NCI-H2196 treated with DMSO at 0.1 percent for 48 hours (cell line): Measurements from ENCODE around the gene SMARCA2.

Source experiments
- DNase-seq: peaks from one replicate; lab custom pipeline; 2025; ENCODE audit not compliant: unreplicated experiment; lab: John Stamatoyannopoulos, UW

The SMARCA2 gene

DNA sequence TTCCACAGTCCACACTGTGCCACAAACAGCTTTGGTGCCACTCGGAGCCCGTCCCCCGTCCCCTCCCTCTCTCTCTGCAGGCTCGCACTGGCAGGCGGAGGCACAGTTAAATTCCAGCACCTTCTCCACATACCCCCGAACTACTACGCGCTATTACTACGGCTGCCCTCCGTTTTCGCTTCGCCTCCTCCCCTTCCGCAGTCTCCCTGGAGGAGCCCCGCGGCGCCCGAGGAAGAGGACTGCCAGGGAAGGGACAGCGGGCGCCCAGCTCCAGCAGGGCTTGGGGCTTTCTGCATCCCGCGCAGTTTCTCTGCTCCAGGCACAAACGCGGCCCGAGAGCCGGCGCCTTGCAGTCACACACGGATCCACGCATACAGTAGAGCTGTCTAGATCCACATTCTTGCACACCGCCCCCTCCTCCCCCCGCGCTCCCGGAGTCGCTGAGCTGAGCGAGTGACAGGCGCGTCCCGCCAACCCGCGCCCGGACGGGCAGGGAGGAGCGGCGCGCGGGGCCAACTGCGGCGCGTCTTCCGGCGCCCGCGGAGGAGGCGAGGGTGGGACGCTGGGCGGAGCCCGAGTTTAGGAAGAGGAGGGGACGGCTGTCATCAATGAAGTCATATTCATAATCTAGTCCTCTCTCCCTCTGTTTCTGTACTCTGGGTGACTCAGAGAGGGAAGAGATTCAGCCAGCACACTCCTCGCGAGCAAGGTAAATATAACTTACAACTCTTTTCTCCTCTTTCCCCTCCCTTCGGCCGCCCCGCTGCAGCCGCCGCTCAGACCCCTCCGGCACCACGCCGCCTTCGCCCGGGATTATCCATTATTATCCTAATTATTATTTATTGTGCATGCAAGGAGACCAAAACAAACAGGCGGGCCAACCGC lies at the start of gene SMARCA2:
Gene SMARCA2, plus strand, starts transcription at position 652 of the 885 bp plus-strand sequence. CDS start 13,676 bp downstream, outside the sequence.
- DNase-seq = peak; percentile 99

DNA sequence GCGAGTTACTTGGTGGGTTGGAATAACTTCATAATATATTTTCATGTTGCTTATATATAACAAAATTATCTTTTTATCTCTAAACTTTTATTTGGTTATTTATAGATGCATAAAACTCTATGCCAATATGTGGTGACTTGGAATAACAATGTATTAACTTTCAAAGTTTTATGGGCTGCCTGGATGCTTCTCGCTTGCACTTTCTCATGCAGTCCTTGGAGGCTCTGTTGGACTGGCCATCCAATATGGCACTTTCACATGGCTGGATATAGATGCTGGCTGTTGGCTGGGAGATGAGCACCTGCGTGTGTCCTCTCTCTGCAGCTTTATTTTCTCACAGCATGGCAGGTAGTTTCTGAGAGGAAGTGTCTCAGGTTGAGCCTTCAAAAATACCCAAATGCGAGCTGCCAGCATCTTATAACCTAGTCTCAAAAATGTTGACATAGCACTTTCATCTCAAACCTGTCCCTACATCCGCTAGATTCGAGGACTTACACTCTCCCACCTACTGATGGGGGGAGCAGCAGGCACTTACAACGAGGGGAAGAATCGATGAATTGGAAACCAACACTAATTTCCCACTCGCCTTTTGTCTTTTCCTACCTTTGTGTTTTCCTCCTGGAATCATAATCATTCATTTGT lies 48.3 kb upstream of the SMARCA2 start:
- no peak for DNase-seq

DNA sequence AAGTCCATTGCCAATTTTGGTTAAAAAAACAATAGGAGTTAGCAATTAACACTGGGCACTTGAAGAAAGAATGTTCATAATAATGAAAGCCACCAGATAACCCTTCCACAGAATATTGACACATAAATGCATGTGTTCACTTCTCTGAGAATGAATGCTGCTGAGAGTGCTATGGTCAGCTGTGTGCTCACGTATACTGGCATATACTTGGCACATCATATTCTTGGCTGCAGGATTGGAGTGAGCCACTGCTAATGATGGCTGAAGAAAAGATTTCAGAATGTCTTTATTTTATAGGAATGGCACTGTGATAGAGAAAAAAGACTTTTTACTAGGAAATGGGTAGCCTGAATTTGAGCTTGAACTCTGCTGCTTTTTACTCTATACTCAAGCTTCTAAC lies 46.0 kb upstream of the SMARCA2 start:
- no peak for DNase-seq

DNA sequence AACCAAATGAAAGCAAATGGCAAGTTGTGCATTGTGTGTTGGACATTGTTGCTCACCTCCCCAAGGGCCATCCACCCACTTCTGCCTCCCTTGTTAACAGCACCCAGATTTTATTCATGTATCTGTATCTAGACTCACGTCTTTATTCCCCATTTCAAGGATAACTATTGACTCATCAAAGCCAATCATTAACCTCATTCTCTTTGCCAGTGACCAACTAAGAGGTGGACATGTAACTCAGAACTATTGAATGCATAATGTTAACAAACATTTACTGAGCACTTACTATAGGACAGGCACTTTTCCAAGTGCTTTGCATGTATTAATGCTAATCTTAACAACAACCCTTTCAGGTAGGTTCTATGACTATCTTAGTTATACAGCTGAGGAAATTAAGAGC lies 45.2 kb upstream of the SMARCA2 start:
- no peak for DNase-seq

DNA sequence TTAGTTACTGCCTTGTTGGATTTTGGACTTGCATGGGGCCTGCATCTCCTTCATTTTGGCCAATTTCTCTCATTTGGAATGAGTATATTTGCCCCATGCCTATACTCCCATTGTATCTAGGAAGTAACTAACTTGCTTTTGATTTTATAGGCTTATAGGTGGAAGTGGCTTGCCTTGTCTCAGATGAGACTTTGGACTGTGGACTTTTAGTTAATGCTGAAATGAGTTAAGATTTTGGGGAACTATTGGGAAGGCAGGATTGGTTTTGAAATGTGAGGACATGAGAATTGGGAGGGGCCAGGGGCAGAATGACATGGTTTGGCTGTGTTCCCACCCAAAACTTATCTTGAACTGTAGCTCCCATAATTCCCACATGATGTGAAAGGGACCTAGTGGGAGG lies 42.5 kb upstream of the SMARCA2 start:
- no peak for DNase-seq

DNA sequence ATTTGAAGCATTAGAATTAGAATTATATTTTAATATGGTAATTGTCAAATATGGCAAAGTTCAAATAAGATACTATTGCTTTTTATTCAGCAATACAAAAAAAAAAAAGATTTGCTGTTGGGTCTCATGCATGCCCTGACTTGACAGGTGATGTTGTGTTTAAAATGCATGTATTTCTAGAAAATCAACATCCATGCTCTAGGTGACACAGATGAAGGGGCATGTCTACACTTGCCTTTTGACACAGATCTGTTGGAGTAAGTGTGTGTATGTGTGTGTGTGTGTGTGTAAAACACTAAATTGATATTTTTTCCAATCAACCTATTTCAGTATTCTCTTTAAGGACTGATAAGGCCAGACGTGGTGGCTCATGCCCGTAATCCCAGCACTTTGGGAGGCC lies 38.1 kb upstream of the SMARCA2 start:
- no peak for DNase-seq

DNA sequence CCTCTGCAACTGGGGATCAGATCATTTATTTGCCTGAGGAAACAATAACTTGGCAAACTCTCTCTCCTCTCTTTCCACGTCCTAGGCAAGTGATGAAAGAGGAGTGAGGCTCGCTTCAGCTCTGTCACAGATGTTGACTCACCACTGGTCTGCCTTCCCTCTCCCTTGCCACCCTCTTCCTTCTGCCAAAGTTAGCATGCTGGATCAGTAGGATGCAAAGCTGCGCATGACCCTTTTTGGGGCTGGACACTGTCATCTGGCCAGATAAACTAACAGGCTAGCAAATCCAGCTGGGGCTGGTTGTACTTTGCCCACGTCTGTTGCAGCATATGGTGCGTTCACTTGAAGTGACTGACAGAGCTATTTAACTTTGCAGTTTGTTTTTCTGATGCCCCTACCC lies 36.2 kb upstream of the SMARCA2 start:
- no peak for DNase-seq

DNA sequence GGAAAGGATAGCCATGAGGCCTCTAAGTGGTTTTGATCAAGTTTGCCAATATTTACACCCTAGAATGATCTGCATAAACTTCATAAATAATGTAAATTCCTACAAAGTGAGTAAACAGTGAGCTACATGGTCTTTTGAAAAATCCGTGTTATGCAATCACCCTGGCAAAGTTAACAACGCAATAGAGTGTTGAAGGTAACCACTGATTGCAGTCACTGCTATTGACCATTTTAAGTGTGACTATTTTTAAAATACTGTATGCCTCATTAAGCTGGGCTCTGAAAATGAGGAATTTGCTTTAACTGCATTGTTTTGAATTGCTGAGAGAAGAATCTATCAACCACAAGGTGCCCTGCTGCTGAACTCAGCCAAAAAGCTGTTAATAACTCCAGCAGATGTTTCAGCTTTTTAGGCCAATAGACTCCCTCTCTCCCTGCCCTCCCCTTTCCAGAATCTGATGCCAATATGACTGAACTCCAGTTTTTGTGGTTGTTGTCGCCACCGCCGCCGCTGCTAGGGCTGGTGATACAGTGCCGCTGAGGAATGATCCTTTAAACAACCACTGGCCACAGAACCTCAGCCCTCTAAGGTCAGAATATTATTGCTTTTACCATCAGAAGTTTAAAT lies 35.3 kb upstream of the SMARCA2 start:
- DNase-seq = no peak

DNA sequence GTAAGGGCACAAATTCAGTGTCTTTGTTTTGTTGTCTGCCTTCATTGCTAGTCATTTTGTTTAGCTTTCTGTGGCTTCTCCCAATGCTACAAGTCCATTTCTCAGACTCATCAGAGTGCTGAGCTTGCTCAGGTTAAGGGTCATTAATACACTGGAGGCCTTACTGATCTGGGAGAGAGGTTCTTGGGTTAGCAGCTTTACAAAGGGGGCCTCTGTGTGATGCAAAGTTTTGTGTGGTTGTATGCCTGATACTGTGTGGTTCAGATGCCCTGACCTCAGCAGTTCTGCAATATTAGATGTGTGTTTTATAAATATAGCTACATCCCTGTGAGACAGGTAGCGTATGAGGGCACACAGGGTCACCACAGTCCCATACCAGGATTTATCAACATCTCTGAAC lies 34.8 kb upstream of the SMARCA2 start:
- no peak for DNase-seq

DNA sequence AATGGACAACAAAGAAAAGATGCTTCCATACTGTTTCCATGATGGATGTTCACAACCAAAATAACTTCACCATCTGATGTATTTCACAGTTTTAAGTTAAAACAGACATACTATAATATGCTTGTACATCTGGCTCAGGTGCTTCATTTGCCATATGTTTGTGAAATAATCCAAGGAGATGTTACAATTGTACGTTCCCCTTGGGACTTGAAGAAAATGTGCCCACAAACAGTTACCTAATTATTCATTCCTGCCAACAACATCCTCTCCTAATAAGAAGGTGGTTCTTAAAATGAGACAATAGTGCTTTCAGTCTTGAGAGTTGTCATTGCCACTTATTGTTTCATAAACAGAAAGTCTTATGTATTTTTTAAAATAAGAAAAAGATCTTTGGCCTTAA lies 33.1 kb upstream of the SMARCA2 start:
- DNase-seq = no peak

DNA sequence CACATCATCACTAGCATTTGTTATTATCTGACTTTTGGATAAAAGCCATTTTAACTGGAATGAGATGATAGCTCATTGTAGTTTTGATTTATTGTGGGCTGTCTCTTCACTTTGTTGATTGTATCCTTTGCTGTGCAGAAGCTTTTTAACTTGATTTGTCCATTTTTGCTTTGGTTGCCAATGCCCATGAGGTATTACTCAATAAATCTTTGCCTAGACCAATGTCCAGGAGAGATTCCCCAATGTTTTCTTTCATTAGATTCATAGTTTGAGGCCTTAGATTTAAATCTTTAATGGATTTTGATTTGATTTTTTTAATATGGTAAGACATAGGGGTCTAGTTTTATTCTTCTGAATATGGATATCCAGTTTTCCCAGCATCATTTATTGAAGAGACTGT lies 28.8 kb upstream of the SMARCA2 start:
- DNase-seq = no peak

DNA sequence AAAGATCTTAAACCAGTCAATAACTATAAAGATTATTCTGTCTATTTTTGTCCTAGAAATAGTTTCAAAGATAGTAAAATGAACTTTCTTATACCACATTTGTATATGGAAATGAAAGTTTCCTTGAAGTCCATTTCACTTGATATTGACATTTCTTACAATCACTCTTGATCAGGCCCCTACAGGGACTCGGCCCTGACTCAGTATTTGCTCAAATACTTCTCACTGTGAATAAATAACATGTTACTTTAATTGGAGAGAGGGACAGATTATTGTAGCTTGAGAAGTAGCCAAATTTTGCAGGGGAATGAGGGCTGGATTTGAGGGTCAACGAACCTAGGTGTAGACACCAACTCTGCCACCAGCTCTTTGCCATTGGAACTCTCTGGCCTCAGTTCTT lies 25.6 kb upstream of the SMARCA2 start:
- DNase-seq = no peak

DNA sequence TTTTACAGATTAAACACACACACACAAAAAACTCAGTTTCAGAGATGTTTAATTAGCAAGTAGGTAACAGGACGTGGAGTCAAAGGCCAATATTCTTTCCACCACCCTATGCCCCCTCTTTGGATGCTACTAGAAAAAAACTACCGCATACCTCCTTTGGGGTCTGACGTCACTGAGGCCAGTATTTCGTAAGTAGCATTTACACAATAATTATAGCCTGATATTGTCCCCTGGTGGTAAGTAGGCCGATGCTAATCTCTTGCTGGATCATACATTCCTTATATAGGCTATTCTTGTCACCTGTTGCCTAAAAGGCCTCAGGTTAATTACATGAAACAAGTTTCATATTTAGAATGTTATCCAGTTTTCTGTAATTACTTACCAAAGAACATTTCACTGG lies 21.0 kb upstream of the SMARCA2 start:
- no peak for DNase-seq

DNA sequence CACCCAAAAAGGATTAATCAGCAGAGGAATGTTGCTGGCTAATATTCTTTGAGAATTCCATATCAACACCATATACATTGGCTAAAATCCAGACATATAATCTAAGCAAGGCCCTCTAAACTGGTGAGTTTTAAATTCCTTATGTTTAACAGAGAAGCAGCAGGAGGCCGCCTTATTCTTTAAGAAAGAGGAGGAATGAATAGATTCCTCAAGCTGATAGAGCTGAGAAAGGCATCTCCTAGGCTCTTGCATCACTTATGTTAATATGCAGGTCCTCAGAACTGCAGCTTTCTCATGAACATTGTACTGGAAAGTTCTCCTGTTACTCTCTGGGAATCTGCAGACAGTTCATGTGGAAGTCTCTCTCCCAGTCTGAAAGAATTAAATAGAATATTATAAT lies 20.1 kb upstream of the SMARCA2 start:
- DNase-seq = no peak

DNA sequence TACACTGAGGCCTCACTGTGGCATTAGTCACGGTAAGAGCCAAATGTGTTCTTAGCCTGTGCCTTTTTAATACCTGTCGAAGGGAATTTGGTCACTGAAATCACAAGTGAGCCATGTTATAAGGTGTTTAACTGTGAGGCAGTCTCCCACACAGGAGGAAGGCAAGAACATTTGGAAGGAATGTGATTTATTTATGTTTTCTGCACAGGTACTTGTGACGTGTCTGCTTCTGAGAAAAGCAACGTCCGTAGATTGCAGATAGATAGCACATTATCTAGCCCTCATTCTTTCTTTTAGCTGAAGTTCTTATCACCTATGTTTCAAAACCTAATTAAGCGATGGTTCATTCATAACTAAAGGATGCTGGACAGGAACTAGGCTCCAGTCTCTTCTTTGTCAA lies 19.0 kb upstream of the SMARCA2 start:
- no peak for DNase-seq

DNA sequence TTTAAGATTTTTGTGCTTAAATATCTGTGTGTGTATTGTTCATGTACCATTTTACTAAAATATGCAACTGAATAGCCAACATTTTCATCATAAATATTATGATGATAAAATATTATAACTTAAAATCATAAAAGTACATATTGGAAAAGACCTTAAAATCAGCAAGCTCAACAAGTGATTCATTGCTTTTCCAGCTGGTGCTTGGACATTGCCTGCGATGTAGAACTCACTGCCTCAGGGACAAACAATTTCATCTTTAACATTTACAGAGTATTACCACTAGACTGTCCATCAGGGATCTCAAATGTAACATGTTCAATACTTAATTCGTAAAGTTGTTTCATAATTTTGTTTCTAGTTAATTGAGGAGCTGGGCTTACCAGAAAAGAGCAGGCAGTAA lies 17.5 kb upstream of the SMARCA2 start:
- DNase-seq = no peak

DNA sequence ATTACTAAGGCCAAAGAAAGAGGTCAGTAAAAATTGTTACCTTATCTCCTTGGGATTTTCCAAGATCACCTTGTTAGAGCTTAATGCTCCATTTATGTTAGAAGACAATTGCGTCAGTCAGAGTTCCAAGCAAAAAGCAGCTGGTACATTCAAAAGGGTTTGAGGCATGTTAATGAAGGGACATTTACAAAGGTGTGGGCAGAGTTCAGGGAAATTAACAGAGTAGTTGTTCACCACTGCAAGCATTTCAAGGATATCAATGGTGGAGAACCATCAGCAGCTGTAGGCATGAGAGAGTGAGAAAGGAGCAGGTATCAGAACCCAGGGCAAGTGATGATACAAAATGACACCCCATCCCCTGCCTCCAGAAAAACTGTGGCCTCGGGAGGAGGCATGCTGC lies 17.0 kb upstream of the SMARCA2 start:
- no peak for DNase-seq

DNA sequence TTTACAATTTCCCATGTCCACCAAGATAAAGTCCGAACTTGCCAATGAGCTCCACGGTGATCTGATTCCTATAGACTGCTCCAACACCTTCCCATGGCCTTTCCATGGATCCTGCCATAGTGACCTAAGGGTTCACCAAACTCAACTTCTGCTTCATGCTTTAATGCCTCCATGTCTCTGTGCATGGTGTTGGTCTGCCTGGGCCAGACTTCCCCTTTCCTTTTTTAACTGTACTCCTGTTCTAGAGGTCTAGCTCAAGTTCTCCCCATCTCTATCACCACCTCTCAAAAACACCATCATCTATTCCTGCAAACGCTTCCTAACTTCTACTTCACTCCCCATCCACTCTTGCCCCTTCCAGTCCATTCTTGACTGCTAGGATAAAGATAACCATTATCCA lies 14.8 kb upstream of the SMARCA2 start:
- DNase-seq = no peak

DNA sequence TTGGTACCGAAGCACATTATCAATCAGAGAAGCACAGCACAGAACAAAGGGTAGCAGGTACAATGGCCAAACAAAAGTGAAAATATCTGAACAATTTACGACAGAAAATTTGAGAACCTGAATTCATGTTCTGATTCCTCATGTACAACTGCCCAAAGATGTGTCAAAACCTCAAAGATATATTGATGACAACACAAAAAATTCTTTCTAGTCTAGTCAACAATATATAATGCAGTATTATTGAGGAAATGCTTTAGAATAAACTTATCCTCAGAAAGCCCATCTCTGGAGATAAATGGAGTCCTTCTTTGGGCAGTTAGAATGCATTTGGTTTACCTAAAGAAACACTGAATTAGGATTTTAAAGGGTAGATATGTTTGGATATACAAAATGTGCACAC lies 6.8 kb upstream of the SMARCA2 start:
- no peak for DNase-seq

DNA sequence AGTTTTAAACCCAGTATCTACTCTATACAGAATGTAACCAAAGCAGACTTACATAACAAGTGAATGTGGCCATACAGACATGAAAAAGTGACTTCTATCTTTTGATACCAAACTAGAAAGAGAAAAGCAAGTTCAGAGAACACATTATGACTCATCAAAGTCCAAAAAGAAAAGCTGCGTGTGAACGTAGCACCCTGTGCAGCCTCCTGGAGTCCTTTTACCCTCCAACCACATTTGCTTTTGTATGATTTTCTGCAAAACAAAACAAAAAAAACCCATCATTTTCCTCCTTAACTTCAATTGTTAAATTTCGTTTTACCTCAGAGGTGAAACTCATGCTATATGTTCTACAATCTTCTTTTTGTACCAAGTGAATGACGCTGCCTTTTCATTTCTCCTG lies 2.8 kb upstream of the SMARCA2 start:
- no peak for DNase-seq

DNA sequence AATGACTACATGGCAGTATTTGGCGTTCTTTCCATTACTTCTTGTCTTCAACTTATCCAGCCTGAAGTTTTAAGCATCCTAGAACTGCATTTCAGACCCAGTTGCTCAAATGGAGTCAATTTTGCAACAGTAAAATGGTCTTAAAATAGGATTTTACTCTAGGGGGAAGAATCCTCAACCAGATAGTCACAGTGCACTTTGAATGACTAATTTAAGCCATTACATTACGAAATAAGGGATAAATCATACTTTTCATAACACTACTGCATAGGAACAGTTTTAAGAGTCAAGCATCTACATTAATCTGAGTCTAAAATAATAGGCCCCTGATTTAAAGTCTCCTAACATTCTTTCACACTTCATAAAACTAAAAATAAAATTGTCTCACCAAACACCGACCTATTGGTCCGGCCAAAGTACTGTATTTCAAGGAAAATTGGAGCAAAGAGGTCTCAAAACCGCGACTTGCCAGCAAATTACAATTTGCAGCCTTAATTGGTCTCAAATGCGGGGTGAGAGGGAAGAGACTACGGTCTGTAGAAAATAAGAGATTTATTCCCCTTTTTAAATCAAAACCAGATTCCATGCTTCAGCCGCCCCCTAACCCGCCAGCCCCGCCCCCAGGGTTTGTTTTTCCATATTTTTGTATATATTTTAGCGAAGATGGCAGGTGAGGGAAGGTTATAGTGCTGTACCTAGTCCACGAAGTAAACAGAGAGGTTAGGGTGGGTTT lies 1.2 kb upstream of the SMARCA2 start:
- no peak for DNase-seq
